ENCODE measurements around the gene CPSF3. TPM values are rescaled to one million over a fixed set of nuclear protein-coding genes. Genes with fewer than 3 reads are reported as not detected.

The CPSF3 gene
- total RNA-seq, 2 donors from 2014 or later: 75.0 to 85.2 TPM

DNA sequence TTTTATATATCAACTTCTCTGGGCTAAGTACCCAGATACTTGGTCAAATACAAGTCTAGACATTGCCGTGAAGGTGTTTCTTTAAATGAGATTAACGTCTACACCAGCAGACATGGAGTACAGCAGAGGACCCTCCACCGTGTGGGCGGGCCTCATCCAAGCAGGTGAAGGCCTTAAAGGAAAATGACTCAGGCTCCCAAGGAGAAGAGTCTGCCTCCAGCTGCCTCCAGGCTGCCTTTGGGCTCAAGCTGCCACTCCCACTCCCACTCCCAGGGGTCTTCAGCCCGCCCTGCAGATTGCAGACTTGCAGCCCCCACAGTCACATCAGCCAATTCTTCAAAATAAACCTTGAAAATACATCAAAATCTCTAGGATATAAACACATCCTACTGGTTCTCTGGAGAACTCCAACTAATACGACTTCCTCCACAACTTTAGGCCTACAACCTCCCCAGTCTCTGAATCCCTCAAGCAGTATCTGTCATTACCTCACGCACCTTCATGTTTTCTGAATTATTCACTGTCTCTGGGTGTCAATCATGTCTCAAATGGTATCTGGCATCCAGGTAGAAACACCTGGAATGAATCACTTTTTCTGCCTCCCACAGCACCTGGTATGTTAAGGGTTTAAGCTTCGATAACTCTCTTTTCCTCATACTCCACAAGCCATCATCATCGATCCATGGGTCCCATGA is 7.0 kb upstream of the CPSF3 start:
- H3K36me3 Mint-ChIP-seq (ENCODE audit: low read depth): peaks cover 9% of the 10 kb centered on the region
- Histone ChIP-seq H3K9me3 (ENCODE audit: control insufficient read depth, low read length) (no peaks in the 10 kb centered on the region), H3K9ac (ENCODE audit: extremely low read depth, low read length, poor library complexity, severe bottlenecking) (no peak overlapping the region), H3K36me3 (ENCODE audit: control insufficient read depth, insufficient read depth, low read length) (peaks cover 11% of the 10 kb centered on the region), H3K4me1 (ENCODE audit: control insufficient read depth, insufficient read depth, low read length) (peaks cover 4% of the 10 kb centered on the region), H3K27me3 (ENCODE audit: control insufficient read depth, insufficient read depth, low read length, poor library complexity, severe bottlenecking) (no peaks in the 10 kb centered on the region), H3K27ac (ENCODE audit: low read depth, low read length) (no peak overlapping the region), H3K4me3 (ENCODE audit: low read length) (no peak overlapping the region)
- peaks cover 2% of the 10 kb centered on the region for H3K4me1 Mint-ChIP-seq
- H3K4me3 Mint-ChIP-seq: no peak overlapping the region
- no peaks in the 10 kb centered on the region for H3K9me3 Mint-ChIP-seq
- no peak overlapping the region for H3K27ac Mint-ChIP-seq
- TF ChIP-seq, protein P1, sequence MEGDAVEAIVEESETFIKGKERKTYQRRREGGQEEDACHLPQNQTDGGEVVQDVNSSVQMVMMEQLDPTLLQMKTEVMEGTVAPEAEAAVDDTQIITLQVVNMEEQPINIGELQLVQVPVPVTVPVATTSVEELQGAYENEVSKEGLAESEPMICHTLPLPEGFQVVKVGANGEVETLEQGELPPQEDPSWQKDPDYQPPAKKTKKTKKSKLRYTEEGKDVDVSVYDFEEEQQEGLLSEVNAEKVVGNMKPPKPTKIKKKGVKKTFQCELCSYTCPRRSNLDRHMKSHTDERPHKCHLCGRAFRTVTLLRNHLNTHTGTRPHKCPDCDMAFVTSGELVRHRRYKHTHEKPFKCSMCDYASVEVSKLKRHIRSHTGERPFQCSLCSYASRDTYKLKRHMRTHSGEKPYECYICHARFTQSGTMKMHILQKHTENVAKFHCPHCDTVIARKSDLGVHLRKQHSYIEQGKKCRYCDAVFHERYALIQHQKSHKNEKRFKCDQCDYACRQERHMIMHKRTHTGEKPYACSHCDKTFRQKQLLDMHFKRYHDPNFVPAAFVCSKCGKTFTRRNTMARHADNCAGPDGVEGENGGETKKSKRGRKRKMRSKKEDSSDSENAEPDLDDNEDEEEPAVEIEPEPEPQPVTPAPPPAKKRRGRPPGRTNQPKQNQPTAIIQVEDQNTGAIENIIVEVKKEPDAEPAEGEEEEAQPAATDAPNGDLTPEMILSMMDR (conservative IDR thresholded peaks at IDR 0.05): no peak
- no peaks in the 10 kb centered on the region for H3K27me3 Mint-ChIP-seq (ENCODE audit: insufficient read depth)
- no peak for DNase-seq
- 90 to 99% methylated on average over 6 to 9 of the region's 9 CpGs for WGBS, 2 experiments (ENCODE audit: insufficient coverage in 1 of 2, insufficient read length in 1 of 2)

DNA sequence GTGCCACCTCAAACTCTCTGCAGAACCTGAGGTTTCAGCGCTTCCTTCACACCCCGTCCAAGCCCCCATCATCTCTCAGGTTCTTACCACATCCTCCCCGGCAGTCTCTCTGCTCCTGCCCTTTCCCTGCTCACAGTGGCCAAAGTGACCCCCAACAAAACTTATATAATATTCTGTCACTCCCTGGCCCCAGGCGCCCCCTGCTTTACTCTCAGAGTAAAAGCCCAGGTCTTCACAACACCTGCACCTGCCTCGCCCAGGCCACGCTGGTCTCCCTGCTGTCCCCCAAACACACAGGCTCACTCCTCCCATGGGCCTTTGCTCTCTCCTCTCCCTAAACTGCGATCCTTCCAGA is 6.5 kb upstream of the CPSF3 start:
- peak; percentile 55 for DNase-seq
- H3K4me1 ChIP-seq (ENCODE audit: control insufficient read depth, insufficient read depth, low read length): peaks cover 8% of the 10 kb centered on the region

DNA sequence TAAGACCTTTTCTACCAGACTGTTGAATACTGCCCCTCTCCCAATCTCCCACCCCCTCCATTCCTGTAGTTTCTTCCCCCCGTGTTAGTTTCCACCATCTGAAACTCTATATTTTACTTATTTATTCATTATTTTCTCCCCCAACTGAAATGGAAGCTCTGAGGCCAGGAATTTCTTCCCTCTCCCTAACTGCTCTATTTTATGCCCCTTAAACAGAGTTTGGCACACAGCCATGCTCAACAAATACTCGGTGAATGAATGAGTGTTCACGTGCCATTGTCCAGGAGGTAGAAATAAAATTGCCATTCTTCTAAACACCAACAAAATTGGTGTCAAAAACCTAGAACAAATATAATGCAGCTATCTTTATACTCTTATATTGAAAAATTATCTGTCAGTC is 5.7 kb upstream of the CPSF3 start:
- Histone ChIP-seq H3K36me3 (ENCODE audit: control insufficient read depth, insufficient read depth, low read length) (peaks cover 11% of the 10 kb centered on the region), H3K9ac (ENCODE audit: extremely low read depth, low read length, poor library complexity, severe bottlenecking) (no peak overlapping the region), H3K4me1 (ENCODE audit: control insufficient read depth, insufficient read depth, low read length) (peaks cover 8% of the 10 kb centered on the region), H3K4me3 (ENCODE audit: low read length) (no peak overlapping the region), H3K27ac (ENCODE audit: low read depth, low read length) (no peak overlapping the region), H3K9me3 (ENCODE audit: control insufficient read depth, low read length) (no peaks in the 10 kb centered on the region), H3K27me3 (ENCODE audit: control insufficient read depth, insufficient read depth, low read length, poor library complexity, severe bottlenecking) (no peaks in the 10 kb centered on the region)
- H3K9me3 Mint-ChIP-seq: no peaks in the 10 kb centered on the region
- TF ChIP-seq, protein P1 (conservative IDR thresholded peaks at IDR 0.05): no peak
- H3K4me3 Mint-ChIP-seq: no peak overlapping the region
- peaks cover 2% of the 10 kb centered on the region for H3K36me3 Mint-ChIP-seq (ENCODE audit: low read depth)
- H3K27ac Mint-ChIP-seq: no peak overlapping the region
- WGBS, 2 experiments (ENCODE audit: insufficient coverage in 1 of 2, insufficient read length in 1 of 2): 91 to 100% methylated on average over 2 to 3 of the region's 3 CpGs
- no peak for DNase-seq
- peaks cover 13% of the 10 kb centered on the region for H3K4me1 Mint-ChIP-seq
- peaks cover 10% of the 10 kb centered on the region for H3K27me3 Mint-ChIP-seq (ENCODE audit: insufficient read depth)

More for the DNA sequence above, 6.5 kb upstream of the CPSF3 start:
- TF ChIP-seq, protein P1 (conservative IDR thresholded peaks at IDR 0.05): peak; percentile 38
- H3K9ac ChIP-seq (ENCODE audit: extremely low read depth, low read length, poor library complexity, severe bottlenecking): no peak overlapping the region
- H3K9me3 ChIP-seq (ENCODE audit: control insufficient read depth, low read length): no peaks in the 10 kb centered on the region
- no peak overlapping the region for H3K4me3 ChIP-seq (ENCODE audit: low read length)
- Mint-ChIP-seq H3K9me3 (no peaks in the 10 kb centered on the region), H3K36me3 (ENCODE audit: low read depth) (peaks cover 7% of the 10 kb centered on the region), H3K4me3 (no peak overlapping the region), H3K27me3 (ENCODE audit: insufficient read depth) (peaks cover 4% of the 10 kb centered on the region), H3K27ac (no peak overlapping the region), H3K4me1 (peaks cover 5% of the 10 kb centered on the region)
- no peak overlapping the region for H3K27ac ChIP-seq (ENCODE audit: low read depth, low read length)
- no peaks in the 10 kb centered on the region for H3K27me3 ChIP-seq (ENCODE audit: control insufficient read depth, insufficient read depth, low read length, poor library complexity, severe bottlenecking)
- peaks cover 11% of the 10 kb centered on the region for H3K36me3 ChIP-seq (ENCODE audit: control insufficient read depth, insufficient read depth, low read length)
- 91% methylated on average over 7 of the region's 7 CpGs for WGBS, 2 experiments (ENCODE audit: insufficient coverage in 1 of 2, insufficient read length in 1 of 2)

Data from endodermal cell (in vitro differentiated cells).